ENCODE measurements around the gene PTPRM. TPM values are rescaled to one million over a fixed set of nuclear protein-coding genes. Genes with fewer than 3 reads are reported as not detected.

The PTPRM gene
- total RNA-seq, 1 experiment from 2014 or later = 14.5 TPM

DNA sequence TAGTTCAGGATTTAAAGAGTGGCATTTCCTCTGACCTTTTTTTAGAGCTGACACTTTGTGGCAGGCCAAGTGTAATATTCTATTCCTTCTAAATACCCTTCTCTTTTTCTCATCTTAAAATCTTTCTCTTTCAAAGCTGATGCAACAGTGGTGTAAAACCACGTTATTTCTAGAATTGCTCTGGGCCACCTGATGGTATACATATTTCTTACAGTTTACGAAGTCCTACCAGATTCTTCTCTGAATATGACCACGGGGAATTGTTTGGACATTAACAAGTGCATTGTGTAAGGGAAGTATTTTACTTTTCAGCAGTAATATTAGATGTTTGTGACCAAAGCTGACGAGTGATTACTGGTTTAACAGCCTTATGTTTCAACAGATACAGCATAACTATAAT is 109.9 kb downstream of the PTPRM start:
- Histone ChIP-seq H4K20me1 (ENCODE audit: insufficient read depth) (no peaks in the 10 kb centered on the region), H2AFZ (ENCODE audit: low read depth, low read length, poor library complexity, severe bottlenecking) (no peak overlapping the region), H3K4me2 (ENCODE audit: low read length) (no peak overlapping the region), H3K4me1 (ENCODE audit: control insufficient read depth in 1 of 2, insufficient read depth in 2 of 2, low read length in 2 of 2) (no peaks in the 10 kb centered on the region), H3K9me2 (ENCODE audit: insufficient read depth) (no peaks in the 10 kb centered on the region), H3K27ac (ENCODE audit: low read depth, low read length) (no peak overlapping the region), H3K27me3 (ENCODE audit: insufficient read depth, low read length) (peaks cover 18% of the 10 kb centered on the region; the same call in 1 of the 2 replicates), H3K9me3 (ENCODE audit: control insufficient read depth in 1 of 2, insufficient read depth in 1 of 2, low read depth in 1 of 2, low read length in 2 of 2) (no peaks in the 10 kb centered on the region), H3K79me2 (ENCODE audit: insufficient read depth, low read length) (no peaks in the 10 kb centered on the region), H3K36me3 (ENCODE audit: control insufficient read depth in 1 of 2, insufficient read depth in 2 of 2, low read length in 2 of 2) (no peaks in the 10 kb centered on the region), H3K9ac (ENCODE audit: low read length) (no peak overlapping the region), H3K4me3 (replicated peaks in 1 of 2; ENCODE audit: low read depth in 1 of 2, low read length in 2 of 2) (no peak overlapping the region)
- ChIA-PET POLR2A (no interaction called here), RAD21 (ENCODE audit: low non-redundant PET in 1 of 2, low total read pairs in 2 of 2, uncharacterized antibody in 2 of 2, unreplicated experiment in 2 of 2) (no interaction called here), CTCF (no interaction called here)
- no peak for TF ChIP-seq ZFX (IDR thresholded peaks at IDR 0.05)
- no peak for TF ChIP-seq ATF3 (IDR thresholded peaks at IDR 0.05)
- TF ChIP-seq SRF (IDR thresholded peaks at IDR 0.05; ENCODE audit: low read depth) = no peak
- no peak for TF ChIP-seq FOSL1 (IDR thresholded peaks at IDR 0.05; ENCODE audit: low read depth)
- no peak for TF ChIP-seq POLR2A (IDR thresholded peaks at IDR 0.05; ENCODE audit: borderline replicate concordance, extremely low read depth, insufficient read depth, insufficient read length)
- no peak for TF ChIP-seq ELF1 (IDR thresholded peaks at IDR 0.05; ENCODE audit: borderline replicate concordance, low read depth)
- no peak for TF ChIP-seq RAD21 (IDR thresholded peaks at IDR 0.05; ENCODE audit: low read depth)
- TF ChIP-seq, protein P1, sequence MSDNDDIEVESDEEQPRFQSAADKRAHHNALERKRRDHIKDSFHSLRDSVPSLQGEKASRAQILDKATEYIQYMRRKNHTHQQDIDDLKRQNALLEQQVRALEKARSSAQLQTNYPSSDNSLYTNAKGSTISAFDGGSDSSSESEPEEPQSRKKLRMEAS (IDR thresholded peaks at IDR 0.05) = no peak
- TF ChIP-seq EZH2phosphoT487 (IDR thresholded peaks at IDR 0.05; ENCODE audit: borderline replicate concordance) = no peak
- no peak for TF ChIP-seq EGR1 (IDR thresholded peaks at IDR 0.05; ENCODE audit: low read depth)
- DNase-seq (ENCODE audit: low read depth, low spot score) (no peak), ATAC-seq (no peak)
- no TSS peak for BruUV-seq (replicated peaks)
- intact Hi-C loops (cut with micrococcal nuclease) = no loop called here

- RAD21 ChIA-PET (ENCODE audit: low non-redundant PET in 1 of 2, low total read pairs in 2 of 2, uncharacterized antibody in 2 of 2, unreplicated experiment in 2 of 2) = no interaction called here
- H3K4me2 ChIP-seq (ENCODE audit: low read length) = no peak overlapping the region
- DNase-seq (ENCODE audit: low read depth, low spot score) (no peak), ATAC-seq (no peak)
- no peak overlapping the region for H2AFZ ChIP-seq (ENCODE audit: low read depth, low read length, poor library complexity, severe bottlenecking)
- no peaks in the 10 kb centered on the region for H3K4me1 ChIP-seq (ENCODE audit: control insufficient read depth in 1 of 2, insufficient read depth in 2 of 2, low read length in 2 of 2)
- H3K9me2 ChIP-seq (ENCODE audit: insufficient read depth) = no peaks in the 10 kb centered on the region
- no TSS peak for BruUV-seq (replicated peaks)
- H3K27ac ChIP-seq (ENCODE audit: low read depth, low read length) = no peak overlapping the region
- TF ChIP-seq POLR2AphosphoS5 (IDR thresholded peaks at IDR 0.05; ENCODE audit: low read depth, low read length) (no peak), ZFX (IDR thresholded peaks at IDR 0.05) (no peak), EZH2 (IDR thresholded peaks at IDR 0.05) (no peak)
- H3K4me3 ChIP-seq (replicated peaks in 1 of 2; ENCODE audit: low read depth in 1 of 2, low read length in 2 of 2) = no peak overlapping the region
- CTCF ChIA-PET = no interaction called here
- no peak overlapping the region for H3K9ac ChIP-seq (ENCODE audit: low read length)
- no peaks in the 10 kb centered on the region for H3K36me3 ChIP-seq (ENCODE audit: control insufficient read depth in 1 of 2, insufficient read depth in 2 of 2, low read length in 2 of 2)
- H4K20me1 ChIP-seq (ENCODE audit: insufficient read depth) = no peaks in the 10 kb centered on the region
- H3K79me2 ChIP-seq (ENCODE audit: insufficient read depth, low read length) = no peaks in the 10 kb centered on the region
- intact Hi-C loops (cut with micrococcal nuclease) = no loop called here
- POLR2A ChIA-PET = no interaction called here
- no peaks in the 10 kb centered on the region for H3K9me3 ChIP-seq (ENCODE audit: control insufficient read depth in 1 of 2, insufficient read depth in 1 of 2, low read depth in 1 of 2, low read length in 2 of 2)
- H3K27me3 ChIP-seq (ENCODE audit: insufficient read depth, low read length) = peaks cover 17% of the 10 kb centered on the region; the same call in 1 of the 2 replicates
Observed at GRCh38 chr18:7677424-7677823, 110.3 kb downstream of the PTPRM start.

Measured in HCT116 (cell line).